Fibroblast of lung (primary cell): Measurements from ENCODE around the gene RXRA. TPM values are rescaled to one million over a fixed set of nuclear protein-coding genes. Genes with fewer than 3 reads are reported as not detected.
A peak's percentile ranks its signal among the peaks of the same experiment; 100 is the strongest.

Experiments
- DNase-seq, 2 donors: peaks; one replicate each; pipeline versions ENCODE4 v3.0.0 to v3.0.0-alpha.2; 2010; ENCODE audit warnings: low read depth in 2 of 2
- H2AFZ ChIP-seq: 2 replicates; pipeline ENCODE4 v1.5.1; 2012; ENCODE audit warnings: low read length, control low read depth, inconsistent platforms
- H3K27ac ChIP-seq: 2 replicates; pipeline ENCODE4 v1.5.1; 2011; ENCODE audit warnings: low read length, control low read depth; ENCODE audit not compliant: insufficient read depth
- H3K27me3 ChIP-seq: 2 replicates; pipeline ENCODE4 v1.5.1; 2011; ENCODE audit warnings: mild to moderate bottlenecking, low read length; ENCODE audit not compliant: control insufficient read depth, insufficient read depth
- H3K36me3 ChIP-seq: 2 replicates; pipeline ENCODE4 v1.5.1; 2011; ENCODE audit warnings: low read length; ENCODE audit not compliant: control insufficient read depth, insufficient read depth
- H3K4me1 ChIP-seq: 2 replicates; pipeline ENCODE4 v1.5.1; 2011; ENCODE audit warnings: low read length; ENCODE audit not compliant: control insufficient read depth, insufficient read depth; ENCODE audit errors: extremely low read depth
- H3K4me2 ChIP-seq: 2 replicates; pipeline ENCODE4 v1.5.1; 2011; ENCODE audit warnings: low read length, control low read depth; ENCODE audit not compliant: insufficient read depth; ENCODE audit errors: extremely low read depth
- H3K4me3 ChIP-seq, 4 experiments: fragments of 200-600 bp in 1 of 4; sonication (generic) in 1 of 4; replicated peaks in 1 of 4; 2 replicates each; pipeline ENCODE4 v1.5.1; 2011 to 2016; ENCODE audit warnings: low read length in 4 of 4, low read depth in 3 of 4, mild to moderate bottlenecking in 3 of 4, control low read depth in 2 of 4, inconsistent platforms in 1 of 4, mixed read lengths in 1 of 4; ENCODE audit not compliant: insufficient read depth in 1 of 4; ENCODE audit errors: control extremely low read depth in 1 of 4
- H3K79me2 ChIP-seq: 2 replicates; pipeline ENCODE4 v1.5.1; 2012; ENCODE audit warnings: mild to moderate bottlenecking, low read length, inconsistent platforms; ENCODE audit not compliant: control insufficient read depth, insufficient read depth
- H3K9ac ChIP-seq: 2 replicates; pipeline ENCODE4 v1.5.1; 2011; ENCODE audit warnings: mild to moderate bottlenecking, low read length, control low read depth; ENCODE audit not compliant: insufficient read depth
- H3K9me3 ChIP-seq: 2 replicates; pipeline ENCODE4 v1.5.1; 2012; ENCODE audit warnings: low read depth, low read length; ENCODE audit not compliant: control insufficient read depth, insufficient read depth
- H4K20me1 ChIP-seq: 2 replicates; pipeline ENCODE4 v1.5.1; 2011; ENCODE audit warnings: low read length; ENCODE audit not compliant: control insufficient read depth, insufficient read depth; ENCODE audit errors: extremely low read depth
- EZH2 ChIP-seq: IDR thresholded peaks from 2 replicates; pipeline ENCODE4 v1.5.1; 2012; ENCODE audit warnings: low read length, control low read depth, mild to moderate bottlenecking; ENCODE audit errors: missing control alignments
- polyA plus RNA-seq, 2 donors: library from polyadenylated mRNA; depleted of rRNA in 1 of 2; stranded (reverse) in 1 of 2; unstranded in 1 of 2; fragments of >200 nt; gene quantifications; 2 replicates each; pipeline ENCODE4 v1.2.1, GENCODE V29; 2011 to 2012; ENCODE audit warnings: missing spikeins in 1 of 2
- total RNA-seq: library from RNA; depleted of rRNA; stranded (reverse); fragments of >200 nt; gene quantifications from 2 replicates; pipeline ENCODE4 v1.2.1, GENCODE V29; 2014
- TF ChIP-seq, protein P1 (sequence below), 2 donors: IDR thresholded peaks in 1 of 2; conservative IDR thresholded peaks in 1 of 2; 1 replicate in 1 of 2; 2 replicates in 1 of 2; pipeline ENCODE4 v1.5.1; 2011 to 2012; ENCODE audit warnings: low read length in 2 of 2, control low read depth in 1 of 2, inconsistent platforms in 1 of 2, low read depth in 1 of 2, mild to moderate bottlenecking in 1 of 2

The RXRA gene
- total and polyA plus RNA-seq, 2 donors (not counting 1 experiment from before 2014, with no cell fraction given), result 13.3 to 14.9 TPM

- no peak for DNase-seq
- Histone ChIP-seq H3K27ac (no peak overlapping the region), H3K27me3 (no peaks in the 10 kb centered on the region), H3K4me1 (peaks cover 5% of the 10 kb centered on the region), H3K9me3 (no peaks in the 10 kb centered on the region), H3K9ac (no peak overlapping the region), H3K4me2 (no peak overlapping the region), H3K79me2 (peaks cover 16% of the 10 kb centered on the region), H3K36me3 (no peaks in the 10 kb centered on the region), H3K4me3 (no peak overlapping the region), H4K20me1 (no peaks in the 10 kb centered on the region), H2AFZ (no peak overlapping the region)
- TF ChIP-seq EZH2, result no peak
- TF ChIP-seq, protein P1, sequence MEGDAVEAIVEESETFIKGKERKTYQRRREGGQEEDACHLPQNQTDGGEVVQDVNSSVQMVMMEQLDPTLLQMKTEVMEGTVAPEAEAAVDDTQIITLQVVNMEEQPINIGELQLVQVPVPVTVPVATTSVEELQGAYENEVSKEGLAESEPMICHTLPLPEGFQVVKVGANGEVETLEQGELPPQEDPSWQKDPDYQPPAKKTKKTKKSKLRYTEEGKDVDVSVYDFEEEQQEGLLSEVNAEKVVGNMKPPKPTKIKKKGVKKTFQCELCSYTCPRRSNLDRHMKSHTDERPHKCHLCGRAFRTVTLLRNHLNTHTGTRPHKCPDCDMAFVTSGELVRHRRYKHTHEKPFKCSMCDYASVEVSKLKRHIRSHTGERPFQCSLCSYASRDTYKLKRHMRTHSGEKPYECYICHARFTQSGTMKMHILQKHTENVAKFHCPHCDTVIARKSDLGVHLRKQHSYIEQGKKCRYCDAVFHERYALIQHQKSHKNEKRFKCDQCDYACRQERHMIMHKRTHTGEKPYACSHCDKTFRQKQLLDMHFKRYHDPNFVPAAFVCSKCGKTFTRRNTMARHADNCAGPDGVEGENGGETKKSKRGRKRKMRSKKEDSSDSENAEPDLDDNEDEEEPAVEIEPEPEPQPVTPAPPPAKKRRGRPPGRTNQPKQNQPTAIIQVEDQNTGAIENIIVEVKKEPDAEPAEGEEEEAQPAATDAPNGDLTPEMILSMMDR (conservative IDR thresholded peaks at IDR 0.05 in 1 of 2, IDR thresholded peaks at IDR 0.05 in 1 of 2; ENCODE audit: low read depth in 1 of 2, low read length in 2 of 2), result no peak
Measured at GRCh38 chr9:134380542-134381271, 54.5 kb downstream of the RXRA start.

- H3K27ac ChIP-seq, result no peak overlapping the region
- no peaks in the 10 kb centered on the region for H3K36me3 ChIP-seq
- no peak overlapping the region for H3K9ac ChIP-seq
- peaks cover 15% of the 10 kb centered on the region for H3K79me2 ChIP-seq
- H3K4me3 ChIP-seq, result no peak overlapping the region
- no peak overlapping the region for H2AFZ ChIP-seq
- no peak overlapping the region for H3K4me2 ChIP-seq
- TF ChIP-seq EZH2, result no peak
- TF ChIP-seq, protein P1 (conservative IDR thresholded peaks at IDR 0.05 in 1 of 2, IDR thresholded peaks at IDR 0.05 in 1 of 2; ENCODE audit: low read depth in 1 of 2, low read length in 2 of 2), result no peak
- H3K4me1 ChIP-seq, result peaks cover 3% of the 10 kb centered on the region
- H3K27me3 ChIP-seq, result no peaks in the 10 kb centered on the region
- H4K20me1 ChIP-seq, result no peaks in the 10 kb centered on the region
- no peak for DNase-seq
- H3K9me3 ChIP-seq, result no peaks in the 10 kb centered on the region
Measured at GRCh38 chr9:134381272-134381661, 55.0 kb downstream of the RXRA start.

- no peak overlapping the region for H2AFZ ChIP-seq
- H3K4me1 ChIP-seq, result peaks cover 3% of the 10 kb centered on the region
- H3K4me3 ChIP-seq, result no peak overlapping the region
- no peaks in the 10 kb centered on the region for H3K9me3 ChIP-seq
- H3K9ac ChIP-seq, result no peak overlapping the region
- no peaks in the 10 kb centered on the region for H3K27me3 ChIP-seq
- no peak overlapping the region for H3K27ac ChIP-seq
- peak in 1 of 2 donors; percentile 54 for DNase-seq
- H3K79me2 ChIP-seq, result peaks cover 10% of the 10 kb centered on the region
- TF ChIP-seq EZH2, result no peak
- TF ChIP-seq, protein P1 (conservative IDR thresholded peaks at IDR 0.05 in 1 of 2, IDR thresholded peaks at IDR 0.05 in 1 of 2; ENCODE audit: low read depth in 1 of 2, low read length in 2 of 2), result no peak
- H4K20me1 ChIP-seq, result no peaks in the 10 kb centered on the region
- H3K36me3 ChIP-seq, result no peaks in the 10 kb centered on the region
- no peak overlapping the region for H3K4me2 ChIP-seq
Measured at GRCh38 chr9:134381671-134382516, 55.6 kb downstream of the RXRA start.
